C1 segment of cervical spinal cord (tissue), 14 donors: ENCODE data around the gene SIAH3.

Experiments
- DNase-seq, 14 donors: peaks; one replicate each; lab custom pipeline; 2025; lab: John Stamatoyannopoulos, UW

The SIAH3 gene

DNA sequence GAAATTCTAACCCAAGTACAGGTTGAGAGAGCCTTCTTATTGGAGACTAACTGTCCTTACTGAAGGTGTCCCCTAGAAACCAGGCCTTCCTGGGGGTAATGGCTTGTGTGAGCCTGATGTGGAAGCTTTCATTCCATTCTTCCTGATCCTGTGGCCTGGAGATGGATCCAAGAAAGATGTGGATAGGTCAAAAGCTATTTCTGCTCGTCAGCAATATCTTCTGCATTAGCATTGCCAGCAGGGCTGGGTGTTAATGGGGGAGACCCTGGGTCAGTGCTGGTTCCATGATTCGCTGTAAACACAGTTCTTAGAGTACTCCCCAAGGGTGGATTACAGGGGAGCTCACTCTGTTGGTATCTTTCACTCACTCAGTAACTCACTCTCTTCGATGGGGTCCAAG lies 106.6 kb downstream of the SIAH3 start:
- DNase-seq = no peak

DNA sequence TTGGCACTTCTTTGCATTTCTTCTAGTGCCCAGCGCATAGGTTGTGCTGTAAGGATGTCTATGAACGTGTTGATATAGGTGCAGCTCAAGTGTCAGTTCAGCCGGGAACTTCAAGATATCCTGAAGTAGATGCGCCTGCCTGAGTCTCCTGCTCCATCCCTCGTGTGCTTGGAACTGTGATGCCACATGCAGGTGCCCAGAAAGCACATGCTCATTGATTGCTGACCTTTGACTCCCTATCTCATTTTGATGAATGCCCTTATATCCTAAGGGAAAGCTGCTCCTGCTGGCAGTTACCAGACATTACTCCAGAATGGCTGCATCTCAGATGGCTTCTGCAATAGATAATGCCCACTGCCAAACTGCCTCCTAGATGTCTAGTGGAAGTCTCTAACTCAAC lies 108.6 kb downstream of the SIAH3 start:
- no peak for DNase-seq

GRCh38 chr13:45737571-45738017 lies 114.0 kb downstream of the SIAH3 start:
- no peak for DNase-seq

GRCh38 chr13:45733361-45733760 lies 118.2 kb downstream of the SIAH3 start:
- no peak for DNase-seq

- DNase-seq = no peak
Measured at GRCh38 chr13:45732916-45733315, 118.6 kb downstream of the SIAH3 start.

DNA sequence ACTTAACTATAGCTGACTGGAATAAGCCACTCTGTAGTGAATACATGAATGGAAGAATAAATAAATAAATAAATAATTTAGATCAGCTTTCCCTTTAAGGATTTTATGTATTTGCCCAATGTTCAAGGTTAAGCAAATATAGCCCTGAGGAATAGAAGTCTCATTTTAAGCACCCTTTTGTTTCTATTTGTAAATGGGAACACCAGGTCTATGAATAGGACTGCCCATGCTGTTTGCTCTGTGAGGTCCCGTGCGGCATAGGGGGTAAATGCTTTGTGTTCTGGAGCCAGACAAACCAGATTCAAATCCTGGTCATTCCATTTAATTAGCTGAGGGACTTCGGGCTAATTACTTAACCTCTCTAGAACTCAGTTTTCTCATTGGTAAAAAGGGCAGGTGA lies 120.1 kb downstream of the SIAH3 start:
- DNase-seq = no peak

DNA sequence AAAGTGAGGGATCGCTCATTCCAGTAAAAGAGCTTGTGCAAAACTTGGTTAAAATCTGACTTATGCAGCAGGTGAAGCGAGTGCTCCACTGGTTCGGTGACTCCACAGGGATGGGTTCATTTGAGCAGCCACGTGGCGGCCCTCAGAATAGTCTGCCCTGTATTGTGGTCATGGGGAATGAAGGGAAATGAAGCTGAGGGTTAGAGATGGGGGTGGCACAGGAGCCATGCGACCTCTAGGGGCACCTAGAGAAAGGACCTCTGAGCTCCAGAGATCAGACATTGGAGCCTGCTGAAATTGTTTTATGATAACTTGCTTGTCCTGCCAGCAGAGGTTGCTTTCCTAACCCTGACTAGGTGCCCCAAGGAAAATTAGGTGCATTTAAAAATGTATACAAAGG lies 122.8 kb downstream of the SIAH3 start:
- no peak for DNase-seq
